GM10266 (cell line): ENCODE measurements around the gene GALNT10.

Experiments used
- DNase-seq: peaks from one replicate; pipeline ENCODE4 v3.0.0; 2012; ENCODE audit errors: extremely low spot score
- TF ChIP-seq, protein P1 (sequence below): IDR thresholded peaks from 2 replicates; pipeline ENCODE4 v1.5.1; 2012; ENCODE audit warnings: mild to moderate bottlenecking, low read depth; ENCODE audit not compliant: control insufficient read depth, insufficient read depth; ENCODE audit errors: missing control alignments

The GALNT10 gene

GRCh38 chr5:154373729-154374179 lies 183.2 kb downstream of the GALNT10 start:
- DNase-seq, result no peak
- TF ChIP-seq, protein P1, sequence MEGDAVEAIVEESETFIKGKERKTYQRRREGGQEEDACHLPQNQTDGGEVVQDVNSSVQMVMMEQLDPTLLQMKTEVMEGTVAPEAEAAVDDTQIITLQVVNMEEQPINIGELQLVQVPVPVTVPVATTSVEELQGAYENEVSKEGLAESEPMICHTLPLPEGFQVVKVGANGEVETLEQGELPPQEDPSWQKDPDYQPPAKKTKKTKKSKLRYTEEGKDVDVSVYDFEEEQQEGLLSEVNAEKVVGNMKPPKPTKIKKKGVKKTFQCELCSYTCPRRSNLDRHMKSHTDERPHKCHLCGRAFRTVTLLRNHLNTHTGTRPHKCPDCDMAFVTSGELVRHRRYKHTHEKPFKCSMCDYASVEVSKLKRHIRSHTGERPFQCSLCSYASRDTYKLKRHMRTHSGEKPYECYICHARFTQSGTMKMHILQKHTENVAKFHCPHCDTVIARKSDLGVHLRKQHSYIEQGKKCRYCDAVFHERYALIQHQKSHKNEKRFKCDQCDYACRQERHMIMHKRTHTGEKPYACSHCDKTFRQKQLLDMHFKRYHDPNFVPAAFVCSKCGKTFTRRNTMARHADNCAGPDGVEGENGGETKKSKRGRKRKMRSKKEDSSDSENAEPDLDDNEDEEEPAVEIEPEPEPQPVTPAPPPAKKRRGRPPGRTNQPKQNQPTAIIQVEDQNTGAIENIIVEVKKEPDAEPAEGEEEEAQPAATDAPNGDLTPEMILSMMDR, result no peak

GRCh38 chr5:154374264-154374663 lies 183.7 kb downstream of the GALNT10 start:
- TF ChIP-seq, protein P1, result no peak
- no peak for DNase-seq

DNA sequence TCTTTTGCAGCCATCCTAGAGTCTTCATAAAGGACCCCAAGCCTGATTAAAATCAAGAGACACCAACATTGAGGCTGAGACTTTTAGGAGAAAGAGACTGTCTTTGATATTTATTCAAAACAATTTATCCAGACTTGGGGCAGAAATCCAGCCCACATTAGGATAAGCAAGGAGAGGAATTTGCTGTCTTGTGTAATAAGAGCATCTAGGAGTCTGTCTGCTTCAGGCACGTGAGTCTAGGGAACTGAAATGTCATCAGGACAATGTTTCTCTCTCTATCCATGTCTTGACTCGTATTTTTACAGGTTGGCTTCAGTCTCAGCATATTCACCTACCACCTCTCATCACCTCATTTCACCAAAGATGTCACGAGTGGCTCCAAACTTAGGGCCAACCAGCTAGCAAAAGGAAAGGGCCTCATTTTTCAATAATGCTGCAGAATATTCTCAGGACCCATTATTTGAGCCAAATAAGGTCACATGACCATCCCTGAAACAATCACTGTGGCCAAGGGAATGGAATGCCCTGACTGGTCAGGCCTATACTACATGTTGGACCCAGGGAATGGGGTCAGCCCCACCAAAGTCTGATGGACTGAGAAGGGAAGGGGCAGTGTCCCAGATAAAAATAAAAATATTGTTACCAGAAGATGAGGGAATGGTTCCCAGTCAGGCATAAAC lies 184.9 kb downstream of the GALNT10 start:
- TF ChIP-seq, protein P1, result no peak
- no peak for DNase-seq

- no peak for DNase-seq
- TF ChIP-seq, protein P1, result no peak
Observed at GRCh38 chr5:154376481-154376880, 185.9 kb downstream of the GALNT10 start.

DNA sequence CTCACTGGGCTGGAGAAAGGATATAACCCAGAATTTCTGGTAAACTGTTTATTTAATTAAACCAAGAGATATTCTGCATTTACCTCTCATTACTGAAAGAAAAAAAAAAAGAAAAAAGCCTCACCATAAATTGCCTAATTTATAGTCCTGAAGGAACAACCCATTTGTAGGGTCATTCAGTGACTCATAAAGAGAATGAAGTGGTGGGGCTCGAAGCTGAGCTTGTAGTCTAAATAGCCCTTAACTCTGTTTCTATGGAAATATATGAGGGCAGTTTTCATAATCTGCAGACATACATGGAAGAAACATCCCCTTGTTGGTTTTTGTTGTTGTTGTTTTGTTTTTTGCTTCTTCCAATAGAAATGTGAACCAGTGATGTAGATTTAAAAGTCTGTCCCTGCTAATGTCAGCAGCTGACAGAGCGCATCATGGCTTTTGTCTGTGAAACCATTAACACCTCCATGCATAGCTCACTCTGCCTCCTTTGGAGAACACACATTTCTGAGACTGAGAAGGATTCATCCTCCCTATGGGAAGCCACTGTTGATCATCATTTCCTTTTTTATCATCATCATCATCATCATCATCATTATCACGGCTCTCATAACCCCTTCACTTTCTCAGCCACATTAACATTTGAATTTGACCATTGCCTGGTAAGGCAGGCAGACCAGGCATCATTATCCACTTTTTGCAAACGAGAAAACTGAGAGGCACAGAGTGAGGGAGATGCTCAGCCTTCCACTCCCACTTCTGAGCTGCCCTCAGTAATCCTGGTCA lies 187.4 kb downstream of the GALNT10 start:
- TF ChIP-seq, protein P1, result no peak
- no peak for DNase-seq

DNA sequence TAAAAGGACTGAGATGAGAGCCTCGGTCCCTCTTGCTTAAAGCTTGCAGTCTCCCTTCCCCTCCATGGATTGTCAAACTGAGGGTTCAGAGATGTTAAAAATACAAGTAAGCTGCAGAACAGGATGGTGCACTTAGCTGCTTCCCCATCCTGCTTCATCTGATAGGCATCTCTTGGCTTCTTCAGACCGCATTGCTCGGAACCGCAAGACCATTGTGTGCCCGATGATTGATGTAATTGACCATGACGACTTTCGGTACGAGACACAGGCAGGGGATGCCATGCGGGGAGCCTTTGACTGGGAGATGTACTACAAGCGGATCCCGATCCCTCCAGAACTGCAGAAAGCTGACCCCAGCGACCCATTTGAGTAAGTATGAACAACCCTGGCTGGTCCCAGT lies 189.7 kb downstream of the GALNT10 start:
- no peak for DNase-seq
- TF ChIP-seq, protein P1, result no peak
